K562 (cell line): ENCODE results near the gene PPP1R15A. TPM values are rescaled to one million over a fixed set of nuclear protein-coding genes. Genes with fewer than 3 reads are reported as not detected.
"Not testable (repeated sequence)": the region's sequence is repeated elsewhere in the genome, so short reads cannot be mapped to it uniquely, and the experiment has no call there.

Source experiments
- BCLAF1 ChIP-seq, 2 experiments: fragments of 450-650 bp in 1 of 2; IDR thresholded peaks; 2 replicates each; pipeline ENCODE4 v1.6.1; 2011 to 2017; ENCODE audit warnings: low read depth in 2 of 2, antibody characterized with exemption in 1 of 2, borderline replicate concordance in 1 of 2, low read length in 1 of 2, mild to moderate bottlenecking in 1 of 2, mixed read lengths in 1 of 2; ENCODE audit not compliant: control insufficient read depth in 1 of 2
- CBFA2T3 ChIP-seq: fragments of 450-650 bp; IDR thresholded peaks from 2 replicates; pipeline ENCODE4 v1.6.1; 2017
- E2F3 ChIP-seq: fragments of 250-450 bp; sonication (Bioruptor Pico); IDR thresholded peaks from 2 replicates; pipeline ENCODE4 v1.4.0; 2020; ENCODE audit warnings: mild to moderate bottlenecking
- ERF ChIP-seq: fragments of 450-650 bp; formaldehyde crosslinking; IDR thresholded peaks from 2 replicates; pipeline ENCODE4 v1.4.0; 2020; ENCODE audit warnings: mild to moderate bottlenecking, mixed read lengths
- FIP1L1 ChIP-seq: fragments of 200-400 bp; formaldehyde crosslinking; IDR thresholded peaks from 2 replicates; pipeline ENCODE4 v1.6.1; 2018; ENCODE audit warnings: mild to moderate bottlenecking, low read depth, low read length; ENCODE audit not compliant: poor library complexity, severe bottlenecking
- HDAC3 ChIP-seq: fragments of 450-650 bp; IDR thresholded peaks from 2 replicates; pipeline ENCODE4 v1.6.1; 2018; ENCODE audit warnings: borderline replicate concordance, mild to moderate bottlenecking, moderate library complexity; ENCODE audit not compliant: partially characterized antibody
- HES1 ChIP-seq: fragments of 450-650 bp; IDR thresholded peaks from 2 replicates; pipeline ENCODE4 v1.6.1; 2016; ENCODE audit warnings: low read depth, mild to moderate bottlenecking, moderate library complexity
- JUNB ChIP-seq: fragments of 450-650 bp; formaldehyde crosslinking; conservative IDR thresholded peaks from 2 replicates; pipeline ENCODE4 v1.4.0; 2020; ENCODE audit warnings: mild to moderate bottlenecking
- KHSRP ChIP-seq: fragments of 450-650 bp; IDR thresholded peaks from 2 replicates; pipeline ENCODE4 v1.6.1; 2017
- LEF1 ChIP-seq: fragments of 450-650 bp; IDR thresholded peaks from 2 replicates; pipeline ENCODE4 v1.6.1; 2016; ENCODE audit warnings: mild to moderate bottlenecking
- NFE2 ChIP-seq: IDR thresholded peaks from 2 replicates; pipeline ENCODE4 v1.6.1; 2014; ENCODE audit warnings: antibody characterized with exemption, low read depth
- NR2F6 ChIP-seq: fragments of 450-650 bp; formaldehyde crosslinking; IDR thresholded peaks from 2 replicates; pipeline ENCODE4 v1.4.0; 2020; ENCODE audit warnings: mild to moderate bottlenecking
- OTX1 ChIP-seq: fragments of 450-650 bp; formaldehyde crosslinking; IDR thresholded peaks from 2 replicates; pipeline ENCODE4 v1.4.0; 2022; ENCODE audit warnings: mild to moderate bottlenecking
- POLR2B ChIP-seq: fragments of 450-650 bp; IDR thresholded peaks from 2 replicates; pipeline ENCODE4 v1.6.1; 2018; ENCODE audit warnings: low read depth; ENCODE audit not compliant: partially characterized antibody
- PTBP1 ChIP-seq: fragments of 200-400 bp; formaldehyde crosslinking; IDR thresholded peaks from 2 replicates; pipeline ENCODE4 v1.6.1; 2017; ENCODE audit warnings: low read depth, low read length
- SMAD4 ChIP-seq: fragments of 250-450 bp; sonication (Bioruptor Pico); conservative IDR thresholded peaks from 2 replicates; pipeline ENCODE4 v1.8.0; 2021; ENCODE audit warnings: inconsistent platforms, mild to moderate bottlenecking, moderate library complexity
- SP1 ChIP-seq: sonication (generic); formaldehyde crosslinking; IDR thresholded peaks from 2 replicates; pipeline ENCODE4 v1.8.1; 2022; ENCODE audit warnings: mild to moderate bottlenecking, missing genetic modification reagents
- STAT5A ChIP-seq: IDR thresholded peaks from 2 replicates; pipeline ENCODE4 v1.6.1; 2012; ENCODE audit warnings: low read length, inconsistent platforms, borderline replicate concordance
- TBL1XR1 ChIP-seq, 2 experiments: IDR thresholded peaks; 2 replicates each; pipeline ENCODE4 v1.6.1; 2012; ENCODE audit warnings: improper control_type of control experiment in 2 of 2, low read length in 2 of 2, mild to moderate bottlenecking in 1 of 2
- TOE1 ChIP-seq, 2 experiments: fragments of 450-650 bp in 1 of 2; sonication (generic) in 1 of 2; formaldehyde crosslinking in 1 of 2; IDR thresholded peaks; 2 replicates each; pipeline versions ENCODE4 v1.7.1 to v1.8.0; 2016 to 2022; ENCODE audit warnings: borderline replicate concordance in 2 of 2, mild to moderate bottlenecking in 2 of 2, antibody characterized with exemption in 1 of 2, inconsistent platforms in 1 of 2, low read depth in 1 of 2, missing genetic modification reagents in 1 of 2, moderate library complexity in 1 of 2
- ZFX ChIP-seq: sonication (generic); formaldehyde crosslinking; IDR thresholded peaks from 2 replicates; pipeline ENCODE4 v1.8.0; 2022; ENCODE audit warnings: mild to moderate bottlenecking, missing genetic modification reagents, moderate library complexity
- polyA plus RNA-seq, 8 experiments: library from polyadenylated mRNA; depleted of rRNA in 4 of 8; stranded (reverse) in 5 of 8; unstranded in 3 of 8; fragments of >200 nt; fragmentation: Nextera tagmentation in 2 of 8; fragmentation: Illumina TruSeq in 1 of 8; extraction: Ambion mirVana in 2 of 8; extraction: Trizol in 1 of 8; gene quantifications; 2 replicates each; pipeline versions ENCODE4 v1.2.1 to v1.2.3, GENCODE V29; 2011 to 2014; ENCODE audit warnings: inconsistent platforms in 1 of 8, missing spikeins in 1 of 8
- total RNA-seq, 7 experiments: library from RNA; depleted of rRNA in 6 of 7; stranded (reverse); fragments of >200 nt in 6 of 7; fragmentation: Illumina TruSeq in 2 of 7; extraction: Trizol in 2 of 7; gene quantifications; 2 replicates each; pipeline versions ENCODE4 v1.2.1 to v1.2.3, GENCODE V29; 2011 to 2021; ENCODE audit warnings: low replicate concordance in 1 of 7

Gene PPP1R15A
- total and polyA plus RNA-seq, 9 of the 15 experiments (the other 6 are each of a cell fraction or from before 2014, with no cell fraction given), result 0.42 to 73.7 (median 44.0) TPM

DNA sequence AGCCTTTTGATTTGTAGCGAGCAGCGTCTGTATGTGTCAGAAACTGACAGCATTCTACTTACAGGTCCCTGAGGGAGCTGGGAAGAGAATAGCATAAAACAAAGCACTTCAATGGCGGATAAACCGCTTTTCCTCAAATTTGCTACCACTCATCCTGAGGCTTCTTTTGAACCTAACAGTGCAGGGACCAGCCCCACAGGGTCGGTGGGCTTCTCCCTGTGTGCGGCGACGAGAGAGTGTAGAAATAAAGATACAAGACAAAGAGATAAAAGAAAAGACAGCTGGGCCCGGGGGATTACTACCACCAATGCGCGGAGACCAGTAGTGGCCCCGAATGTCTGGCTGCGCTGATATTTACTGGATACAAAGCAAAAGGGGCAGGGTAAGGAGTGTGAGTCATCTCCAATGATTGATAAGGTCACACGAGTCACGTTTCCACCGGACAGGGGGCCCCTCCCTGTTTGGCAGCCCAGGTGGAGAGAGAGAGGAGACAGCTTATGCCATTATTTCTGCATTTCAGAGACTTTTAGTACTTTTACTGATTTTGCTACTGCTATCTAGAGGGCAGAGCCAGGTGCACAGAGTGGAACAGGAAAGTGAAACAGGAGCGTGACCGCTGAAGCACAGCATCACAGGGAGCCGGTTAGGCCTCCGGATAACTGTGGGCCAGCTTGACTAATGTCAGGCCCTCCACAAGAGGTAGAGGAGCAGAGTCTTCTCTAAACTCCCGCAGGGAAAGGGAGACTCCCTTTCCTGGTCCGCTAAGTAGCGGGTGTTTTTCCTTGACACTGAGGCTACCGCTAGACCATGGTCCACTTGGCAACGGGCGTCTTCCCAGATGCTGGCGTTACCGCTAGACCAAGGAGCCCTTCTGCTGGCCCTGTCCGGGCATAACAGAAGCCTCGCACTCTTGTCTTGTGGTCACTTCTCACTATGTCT lies 4.1 kb downstream of the PPP1R15A start (continued):
- peak; percentile 76; the same call in 1 of the 2 replicates for TF ChIP-seq OTX1
- 0 out of 2 replicates have a peak, but pooled peaks have one; percentile 10 for TF ChIP-seq PTBP1
- peak; percentile 87 for TF ChIP-seq ERF (CRISPR knock-in tag)
- TF ChIP-seq POLR2B, result peak; percentile 88
- TF ChIP-seq CBFA2T3, result peak; percentile 93
- TF ChIP-seq FIP1L1, result peak; percentile 6
- TF ChIP-seq BCLAF1 (IDR thresholded peaks at IDR 0.05; ENCODE audit: borderline replicate concordance in 1 of 2, control insufficient read depth in 1 of 2, low read depth in 2 of 2, low read length in 1 of 2), result 0 out of 4 replicates have a peak, but pooled peaks of 1 of the 2 experiments have one; percentile 21
- TF ChIP-seq HDAC3, result peak; percentile 83
- peak; percentile 94 for TF ChIP-seq LEF1
- TF ChIP-seq KHSRP, result peak; percentile 15; the same call in 1 of the 2 replicates
- TF ChIP-seq ZFX, result peak; percentile 54; the same call in 1 of the 2 replicates
- TF ChIP-seq TOE1 (IDR thresholded peaks at IDR 0.05; ENCODE audit: borderline replicate concordance), result peak; percentile 73; the same call in 1 of the 2 replicates
- TF ChIP-seq TOE1 (CRISPR knock-in tag; IDR thresholded peaks at IDR 0.05; ENCODE audit: borderline replicate concordance, low read depth), result not testable (repeated sequence)
- peak; percentile 48; the same call in 1 of the 2 replicates for TF ChIP-seq STAT5A
- TF ChIP-seq SP1 (CRISPR knock-in tag), result peak; percentile 77
- TF ChIP-seq SMAD4 (CRISPR knock-in tag), result peak; percentile 79
- peak; percentile 86 for TF ChIP-seq JUNB (CRISPR knock-in tag)
- TF ChIP-seq NFE2, result peak; percentile 52
- TF ChIP-seq E2F3 (CRISPR knock-in tag), result 0 out of 2 replicates have a peak, but pooled peaks have one; percentile 44
- TF ChIP-seq TBL1XR1 (IDR thresholded peaks at IDR 0.05; ENCODE audit: low read length in 2 of 2), result peak; percentile 54 to 61; a peak in 3 of 4 replicates
- TF ChIP-seq HES1, result peak; percentile 78
- TF ChIP-seq NR2F6 (CRISPR knock-in tag), result 0 out of 2 replicates have a peak, but pooled peaks have one; percentile 57
